Colonic mucosa (tissue), 4 donors: Measurements from ENCODE around the gene TM7SF3. TPM values are rescaled to one million over a fixed set of nuclear protein-coding genes. Genes with fewer than 3 reads are reported as not detected.
"Not testable (repeated sequence)": the region's sequence is repeated elsewhere in the genome, so short reads cannot be mapped to it uniquely, and the experiment has no call there.

Experiments used
- DNase-seq: peaks from one replicate; pipeline ENCODE4 v3.0.0-alpha.2; 2020
- H3K27ac ChIP-seq: fragments of 200-600 bp; one replicate; pipeline ENCODE4 v1.8.0; 2021
- H3K27me3 ChIP-seq: fragments of 200-600 bp; one replicate; pipeline ENCODE4 v1.8.0; 2021
- H3K36me3 ChIP-seq: fragments of 200-600 bp; one replicate; pipeline ENCODE4 v1.8.0; 2021
- H3K4me1 ChIP-seq: fragments of 200-600 bp; one replicate; pipeline ENCODE4 v1.8.0; 2021; ENCODE audit warnings: mild to moderate bottlenecking
- H3K4me3 ChIP-seq: fragments of 200-600 bp; one replicate; pipeline ENCODE4 v1.8.0; 2021
- H3K9ac ChIP-seq, 2 donors: one replicate each; pipeline ENCODE4 v1.7.0; 2013; ENCODE audit warnings: control low read depth in 2 of 2, low read depth in 2 of 2, low read length in 2 of 2
- H3K9me3 ChIP-seq: fragments of 200-600 bp; one replicate; pipeline ENCODE4 v1.8.0; 2021
- CTCF ChIP-seq: fragments of 200-600 bp; IDR thresholded peaks from one replicate; pipeline ENCODE4 v1.8.0; 2022; ENCODE audit warnings: antibody characterized with exemption, mild to moderate bottlenecking
- intact Hi-C: fragments of 100-400 bp; cut with DNase I; formaldehyde crosslinking; loops from one replicate; pipeline ENCODE4 v1.14.1; 2022
- total RNA-seq, 2 donors: library from RNA; stranded (reverse); fragmentation: NEBNext Ultra II Directional in 1 of 2; extraction: Animal tissue kit (Norgen Biotek cat#: 25700) in 1 of 2; gene quantifications; one replicate each; pipeline ENCODE4 v1.2.1, GENCODE V29; 2021
- donor health status: healthy.
- donor health status: DM: no; HTN: no; CAD: no.
- donor health status: DM: no; HTN: no; CAD: no.

The TM7SF3 gene
- total RNA-seq, 2 donors from 2014 or later, result 50.0 to 59.1 TPM

- H3K9ac ChIP-seq, result no peak overlapping the region
- no peak for TF ChIP-seq CTCF
- H3K36me3 ChIP-seq, result peaks cover 5% of the 10 kb centered on the region
- H3K27me3 ChIP-seq, result no peaks in the 10 kb centered on the region
- no peak overlapping the region for H3K27ac ChIP-seq
- H3K4me3 ChIP-seq, result no peak overlapping the region
- intact Hi-C loops, result no loop called here
- H3K9me3 ChIP-seq, result no peaks in the 10 kb centered on the region
- no peak for DNase-seq
- no peaks in the 10 kb centered on the region for H3K4me1 ChIP-seq
These were observed 52.4 kb downstream of the TM7SF3 start for GRCh38 chr12:26961803-26962202.

GRCh38 chr12:26961391-26961790 is 52.8 kb downstream of the TM7SF3 start:
- not testable (repeated sequence) for H3K36me3 ChIP-seq, DNase-seq

GRCh38 chr12:26954027-26954426 is 60.2 kb downstream of the TM7SF3 start:
- H3K27me3 ChIP-seq, result no peaks in the 10 kb centered on the region
- no peak for TF ChIP-seq CTCF
- H3K4me1 ChIP-seq, result no peaks in the 10 kb centered on the region
- H3K9ac ChIP-seq, result no peak overlapping the region
- H3K9me3 ChIP-seq, result no peaks in the 10 kb centered on the region
- DNase-seq, result no peak
- H3K36me3 ChIP-seq, result peaks cover 7% of the 10 kb centered on the region
- no peak overlapping the region for H3K27ac ChIP-seq
- intact Hi-C loops, result no loop called here
- no peak overlapping the region for H3K4me3 ChIP-seq

More at GRCh38 chr12:26961391-26961790, 52.8 kb downstream of the TM7SF3 start:
- H3K4me1 ChIP-seq, H3K27me3 ChIP-seq, intact Hi-C loops, H3K9ac ChIP-seq, H3K4me3 ChIP-seq, H3K27ac ChIP-seq, H3K9me3 ChIP-seq: not testable (repeated sequence)

- intact Hi-C loops, result no loop called here
These were observed 60.7 kb downstream of the TM7SF3 start for GRCh38 chr12:26953447-26953846.

GRCh38 chr12:26948309-26948708 is 65.9 kb downstream of the TM7SF3 start:
- no peak for TF ChIP-seq CTCF
- no peak for DNase-seq
- no peaks in the 10 kb centered on the region for H3K36me3 ChIP-seq
- H3K27ac ChIP-seq, result no peak overlapping the region
- H3K9me3 ChIP-seq, result no peaks in the 10 kb centered on the region
- H3K9ac ChIP-seq, result no peak overlapping the region
- intact Hi-C loops, result no loop called here
- H3K4me3 ChIP-seq, result no peak overlapping the region
- no peaks in the 10 kb centered on the region for H3K27me3 ChIP-seq
- H3K4me1 ChIP-seq, result no peaks in the 10 kb centered on the region

More at GRCh38 chr12:26953447-26953846, 60.7 kb downstream of the TM7SF3 start:
- TF ChIP-seq CTCF, result no peak
- DNase-seq, result no peak
- Histone ChIP-seq H3K27me3 (no peaks in the 10 kb centered on the region), H3K27ac (no peak overlapping the region), H3K4me3 (no peak overlapping the region), H3K36me3 (peaks cover 7% of the 10 kb centered on the region), H3K9ac (no peak overlapping the region), H3K9me3 (no peaks in the 10 kb centered on the region), H3K4me1 (no peaks in the 10 kb centered on the region)

- Histone ChIP-seq H3K9ac (no peak overlapping the region), H3K27me3 (no peaks in the 10 kb centered on the region), H3K4me1 (no peaks in the 10 kb centered on the region), H3K9me3 (no peaks in the 10 kb centered on the region), H3K36me3 (no peaks in the 10 kb centered on the region), H3K27ac (peak overlapping the region; percentile 1), H3K4me3 (no peak overlapping the region)
- intact Hi-C loops, result loop anchor here (5.0 kb wide), 1 partner anchor 71 kb away; the partner anchor contains the start of gene TM7SF3
- no peak for TF ChIP-seq CTCF
- no peak for DNase-seq
These were observed 73.0 kb downstream of the TM7SF3 start for GRCh38 chr12:26941215-26941594.
